Cardiac septum (tissue), 1 donor: ENCODE measurements around the gene ADGRD1. TPM values are rescaled to one million over a fixed set of nuclear protein-coding genes. Genes with fewer than 3 reads are reported as not detected.

Source experiments
- DNase-seq: peaks from one replicate; pipeline ENCODE4 v3.0.0-alpha.2; 2020; ENCODE audit warnings: low spot score
- intact Hi-C: fragments of 100-400 bp; cut with DNase I; formaldehyde crosslinking; loops from one replicate; pipeline ENCODE4 v1.14.0; 2022
- total RNA-seq: library from RNA; stranded (reverse); fragmentation: NEBNext Ultra II Directional; extraction: Animal tissue kit (Norgen Biotek cat#: 25700); gene quantifications from one replicate; pipeline ENCODE4 v1.2.1, GENCODE V29; 2021
- donor health status: DM: no; HTN: no; CAD: no.

The ADGRD1 gene
- total RNA-seq, 1 donor from 2014 or later = 54.6 TPM

GRCh38 chr12:131092901-131093603 lies 139.3 kb downstream of the ADGRD1 start:
- intact Hi-C loops = no loop called here
- DNase-seq = peak; percentile 69

- peak; percentile 74 for DNase-seq
Observed at GRCh38 chr12:131093604-131093955, 139.9 kb downstream of the ADGRD1 start.

DNA sequence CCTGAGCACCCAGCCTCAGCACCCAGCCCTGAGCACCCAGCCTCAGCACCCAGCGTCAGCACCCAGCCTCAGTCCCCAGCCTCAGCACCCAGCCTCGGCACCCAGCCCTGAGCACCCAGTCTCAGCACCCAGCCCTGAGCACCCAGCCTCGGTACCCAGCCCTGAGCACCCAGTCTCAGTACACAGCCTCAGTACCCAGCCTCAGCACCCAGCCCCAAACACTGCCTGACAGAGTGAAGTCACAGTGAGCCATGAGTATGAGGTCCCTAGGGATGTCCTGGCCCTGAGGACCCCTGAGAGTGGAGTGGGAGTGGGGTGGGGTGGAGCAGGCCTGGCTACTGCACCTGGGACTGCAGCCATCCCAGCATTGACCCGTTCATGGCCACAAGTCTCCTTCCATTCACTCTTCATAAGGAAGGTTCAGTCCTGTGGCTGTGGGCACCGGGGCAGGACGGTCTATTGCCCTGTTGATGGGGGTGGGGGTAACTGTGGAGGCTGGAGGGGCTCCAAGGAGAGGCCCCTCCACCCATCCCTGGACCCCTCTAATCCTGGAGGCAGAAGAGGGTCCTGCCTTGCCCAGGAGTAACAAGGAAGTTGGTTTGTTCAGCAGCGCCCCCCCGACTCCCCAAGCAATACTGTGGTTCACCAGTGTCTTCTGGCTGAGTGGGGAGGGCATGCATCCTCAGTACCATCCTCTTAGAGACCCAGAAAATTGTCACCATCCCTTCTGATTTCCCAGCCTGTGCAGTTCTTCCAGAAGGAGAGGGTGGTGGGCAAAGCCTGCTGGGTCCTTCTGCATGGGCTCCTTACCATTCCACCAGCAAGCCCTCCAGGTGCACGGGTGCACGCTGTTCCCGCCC lies 140.5 kb downstream of the ADGRD1 start:
- DNase-seq = peak; percentile 66
- intact Hi-C loops = no loop called here

More at GRCh38 chr12:131093604-131093955, 139.9 kb downstream of the ADGRD1 start:
- intact Hi-C loops = no loop called here

GRCh38 chr12:131094831-131095805 lies 141.4 kb downstream of the ADGRD1 start:
- intact Hi-C loops = no loop called here
- peak; percentile 50 for DNase-seq

GRCh38 chr12:131095826-131096680 lies 142.3 kb downstream of the ADGRD1 start:
- DNase-seq = peak; percentile 31
- intact Hi-C loops = no loop called here

DNA sequence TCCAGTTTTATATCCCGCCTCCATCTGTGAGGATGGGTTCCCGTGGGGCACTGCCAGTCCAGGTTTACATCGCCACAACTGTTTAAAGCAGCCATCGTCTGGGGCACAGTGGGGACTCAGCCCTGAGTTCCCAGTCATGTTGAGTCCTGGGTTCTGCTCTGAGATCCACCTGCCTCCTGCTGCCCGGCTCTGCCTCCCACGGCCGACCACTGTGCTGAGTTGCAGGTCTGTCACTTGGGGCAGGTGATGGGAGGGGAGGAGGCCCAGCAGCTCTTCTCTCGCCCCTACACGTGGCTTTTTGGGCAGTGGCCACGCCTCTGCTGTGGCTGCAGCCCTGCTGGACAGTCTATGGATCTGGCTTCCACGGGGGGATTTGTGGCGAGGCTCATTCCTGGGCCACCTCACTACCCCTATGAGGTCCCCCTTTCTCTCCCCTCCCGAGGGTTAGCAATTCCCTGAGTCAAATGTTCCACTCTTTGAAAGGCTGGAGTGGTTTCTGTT lies 143.0 kb downstream of the ADGRD1 start:
- peak; percentile 62 for DNase-seq
- intact Hi-C loops = no loop called here

GRCh38 chr12:131097202-131098177 lies 143.8 kb downstream of the ADGRD1 start:
- intact Hi-C loops = no loop called here
- DNase-seq = peak; percentile 79

GRCh38 chr12:131098178-131098981 lies 144.7 kb downstream of the ADGRD1 start:
- intact Hi-C loops = no loop called here
- peak; percentile 74 for DNase-seq

DNA sequence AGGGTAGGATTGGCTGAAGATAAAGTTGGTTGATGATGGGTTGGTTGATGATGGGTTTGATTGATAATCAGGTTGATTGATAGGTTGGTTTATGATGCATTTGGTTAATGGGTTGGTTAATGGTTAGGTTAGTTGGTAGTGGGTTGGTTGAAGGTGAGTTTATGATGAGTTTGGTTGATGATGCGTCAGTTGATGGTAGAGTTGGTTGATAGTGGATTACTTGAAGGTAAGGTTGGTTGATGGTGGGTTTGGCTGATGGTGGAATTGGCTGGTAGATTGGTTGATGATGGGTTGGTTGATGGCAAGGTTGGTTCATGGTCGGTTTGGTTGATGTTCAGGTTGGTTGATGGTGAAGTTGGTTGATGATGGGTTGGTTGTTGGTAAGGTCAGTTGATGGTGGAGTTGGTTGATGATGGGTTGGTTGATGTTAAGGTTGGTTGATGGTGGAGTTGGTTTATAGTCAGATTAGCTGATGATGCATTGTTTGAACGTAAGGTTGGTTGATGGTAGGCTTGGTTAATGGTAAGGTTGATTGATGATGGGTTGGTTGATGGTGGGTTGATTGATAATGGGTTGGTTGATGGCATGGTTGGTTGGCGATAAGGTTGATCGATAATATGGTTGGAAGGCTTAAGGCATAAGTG lies 146.4 kb downstream of the ADGRD1 start:
- intact Hi-C loops = loop anchor here (10.0 kb wide), 1 partner anchor 725 kb away; the partner anchor contains the start of gene MMP17
- peak; percentile 31 for DNase-seq

- intact Hi-C loops = loop anchor here (10.0 kb wide), 1 partner anchor 724 kb away; the partner anchor contains the start of gene MMP17
- no peak for DNase-seq
Observed at GRCh38 chr12:131101006-131101405, 147.3 kb downstream of the ADGRD1 start.

- peak; percentile 53 for DNase-seq
- intact Hi-C loops = loop anchor here (10.0 kb wide), 1 partner anchor 723 kb away; the partner anchor contains the start of gene MMP17
Observed at GRCh38 chr12:131101703-131102492, 148.2 kb downstream of the ADGRD1 start.

DNA sequence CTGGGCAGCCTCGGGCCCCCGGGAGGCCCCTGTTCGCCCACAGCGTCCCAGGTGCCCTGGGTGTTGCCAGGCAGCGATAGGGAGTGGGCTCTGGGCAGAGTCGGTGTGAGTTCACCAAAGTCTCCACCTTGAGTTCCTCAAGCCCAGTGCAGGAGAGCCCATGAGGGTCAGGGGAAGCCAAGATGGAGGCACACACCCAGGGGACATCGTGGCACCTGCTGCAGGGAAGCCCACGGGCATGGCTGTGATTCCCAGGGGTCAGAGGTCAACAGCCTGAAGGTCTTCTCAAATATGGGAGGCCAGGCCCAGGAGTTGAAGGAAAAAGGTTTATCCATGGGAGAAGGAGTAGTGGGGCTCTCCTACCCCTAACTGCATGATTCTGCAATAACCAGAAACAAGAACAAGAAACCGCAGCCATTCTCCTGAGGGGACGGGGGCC lies 148.8 kb downstream of the ADGRD1 start:
- peak; percentile 54 for DNase-seq
- intact Hi-C loops = loop anchor here (10.0 kb wide), 1 partner anchor 722 kb away; the partner anchor contains the start of gene MMP17

GRCh38 chr12:131102991-131103668 lies 149.4 kb downstream of the ADGRD1 start:
- peak; percentile 63 for DNase-seq
- intact Hi-C loops = loop anchor here (10.0 kb wide), 1 partner anchor 722 kb away; the partner anchor contains the start of gene MMP17
